Measurements from ENCODE around the gene ADCY10. TPM values are rescaled to one million over a fixed set of nuclear protein-coding genes. Genes with fewer than 3 reads are reported as not detected.

Gene ADCY10
- total and polyA plus RNA-seq, 2 experiments from 2014 or later = not detected

GRCh38 chr1:167808690-167809089, 105.2 kb downstream of the ADCY10 start:
- no peak overlapping the region for H3K27ac Mint-ChIP-seq
- Histone ChIP-seq H3K4me1 (ENCODE audit: insufficient read depth) (no peaks in the 10 kb centered on the region), H4K20me1 (replicated peaks; ENCODE audit: insufficient read depth) (no peaks in the 10 kb centered on the region), H3K4me3 (no peak overlapping the region), H3K27ac (ENCODE audit: low read depth) (no peak overlapping the region), H2AFZ (no peak overlapping the region), H3K36me3 (ENCODE audit: insufficient read depth) (no peaks in the 10 kb centered on the region), H3K9me2 (ENCODE audit: insufficient read depth) (peaks cover 9% of the 10 kb centered on the region; the same call in 1 of the 2 replicates), H3F3A (replicated peaks; ENCODE audit: low read depth) (0 out of 2 replicates have a peak, but pooled peaks cover 2% of the 10 kb centered on the region), H3K4me2 (no peak overlapping the region), H3K79me2 (replicated peaks; ENCODE audit: insufficient read depth) (no peaks in the 10 kb centered on the region), H3K27me3 (ENCODE audit: insufficient read depth) (no peaks in the 10 kb centered on the region)
- ATAC-seq = no peak
- no peak for TF ChIP-seq ETS1 (IDR thresholded peaks at IDR 0.05)
- no peak for TF ChIP-seq EZH2 (IDR thresholded peaks at IDR 0.05; ENCODE audit: low read depth, unreplicated experiment)
- no peak for TF ChIP-seq STAT1 (IDR thresholded peaks at IDR 0.05; ENCODE audit: unreplicated experiment)
- TF ChIP-seq ZNF462 (CRISPR knock-in tag; IDR thresholded peaks at IDR 0.05) = no peak
- TF ChIP-seq POLR2AphosphoS5 (IDR thresholded peaks at IDR 0.05; ENCODE audit: low read depth) = no peak
- no peak for TF ChIP-seq JUNB (IDR thresholded peaks at IDR 0.05; ENCODE audit: unreplicated experiment)
- no peak for TF ChIP-seq EZH2phosphoT487 (IDR thresholded peaks at IDR 0.05; ENCODE audit: unreplicated experiment)
- no peak for TF ChIP-seq ZNF331 (CRISPR knock-in tag; IDR thresholded peaks at IDR 0.05; ENCODE audit: low read depth)
- no peak for TF ChIP-seq REST (IDR thresholded peaks at IDR 0.05; ENCODE audit: unreplicated experiment)
- TF ChIP-seq, protein P1, sequence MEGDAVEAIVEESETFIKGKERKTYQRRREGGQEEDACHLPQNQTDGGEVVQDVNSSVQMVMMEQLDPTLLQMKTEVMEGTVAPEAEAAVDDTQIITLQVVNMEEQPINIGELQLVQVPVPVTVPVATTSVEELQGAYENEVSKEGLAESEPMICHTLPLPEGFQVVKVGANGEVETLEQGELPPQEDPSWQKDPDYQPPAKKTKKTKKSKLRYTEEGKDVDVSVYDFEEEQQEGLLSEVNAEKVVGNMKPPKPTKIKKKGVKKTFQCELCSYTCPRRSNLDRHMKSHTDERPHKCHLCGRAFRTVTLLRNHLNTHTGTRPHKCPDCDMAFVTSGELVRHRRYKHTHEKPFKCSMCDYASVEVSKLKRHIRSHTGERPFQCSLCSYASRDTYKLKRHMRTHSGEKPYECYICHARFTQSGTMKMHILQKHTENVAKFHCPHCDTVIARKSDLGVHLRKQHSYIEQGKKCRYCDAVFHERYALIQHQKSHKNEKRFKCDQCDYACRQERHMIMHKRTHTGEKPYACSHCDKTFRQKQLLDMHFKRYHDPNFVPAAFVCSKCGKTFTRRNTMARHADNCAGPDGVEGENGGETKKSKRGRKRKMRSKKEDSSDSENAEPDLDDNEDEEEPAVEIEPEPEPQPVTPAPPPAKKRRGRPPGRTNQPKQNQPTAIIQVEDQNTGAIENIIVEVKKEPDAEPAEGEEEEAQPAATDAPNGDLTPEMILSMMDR (conservative IDR thresholded peaks at IDR 0.05; ENCODE audit: low read depth in 2 of 2) = no peak
- no peak for TF ChIP-seq NANOG (IDR thresholded peaks at IDR 0.05; ENCODE audit: borderline replicate concordance)
- no peak for TF ChIP-seq ZNF114 (CRISPR knock-in tag; IDR thresholded peaks at IDR 0.05)
- no peak for TF ChIP-seq CREB1 (CRISPR knock-in tag; IDR thresholded peaks at IDR 0.05; ENCODE audit: low read depth)
- H3K36me3 Mint-ChIP-seq (ENCODE audit: low read depth) = peaks cover 18% of the 10 kb centered on the region
- no peak overlapping the region for H3K4me3 Mint-ChIP-seq
- peaks cover 36% of the 10 kb centered on the region for H3K9me3 Mint-ChIP-seq
- H3K4me1 Mint-ChIP-seq = no peaks in the 10 kb centered on the region; the same call in 2 of the 3 replicates
- DNase-seq (ENCODE audit: low spot score) = no peak
- peaks cover 1% of the 10 kb centered on the region for H3K27me3 Mint-ChIP-seq (ENCODE audit: insufficient read depth, low read depth, poor library complexity)

Measured in GM23338 (cell line).